Measurements from ENCODE around the gene TMPRSS4.

TMPRSS4 gene

GRCh38 chr11:118088531-118088930, 11.7 kb downstream of the TMPRSS4 start:
- no peak for TF ChIP-seq JUND (IDR thresholded peaks at IDR 0.05; ENCODE audit: low read depth)
- in situ Hi-C loops (cut with HindIII; ENCODE audit: low pct_unique_long_range_greater_than_20kb, low sequenced_read_pairs): no loop called here
- DNase-seq (ENCODE audit: low read depth in 1 of 2, low spot score in 1 of 2): peak in 1 of 2 experiments; percentile 64

- TF ChIP-seq JUND (IDR thresholded peaks at IDR 0.05; ENCODE audit: low read depth): no peak
Observed at GRCh38 chr11:118090545-118091162, 13.8 kb downstream of the TMPRSS4 start.

GRCh38 chr11:118091690-118092089, 14.8 kb downstream of the TMPRSS4 start:
- in situ Hi-C loops (cut with HindIII; ENCODE audit: low pct_unique_long_range_greater_than_20kb, low sequenced_read_pairs): no loop called here
- DNase-seq (ENCODE audit: low read depth in 1 of 2, low spot score in 1 of 2): no peak
- TF ChIP-seq JUND (IDR thresholded peaks at IDR 0.05; ENCODE audit: low read depth): no peak

More at GRCh38 chr11:118090545-118091162, 13.8 kb downstream of the TMPRSS4 start:
- in situ Hi-C loops (cut with HindIII; ENCODE audit: low pct_unique_long_range_greater_than_20kb, low sequenced_read_pairs): no loop called here
- no peak for DNase-seq (ENCODE audit: low read depth in 1 of 2, low spot score in 1 of 2)

GRCh38 chr11:118092907-118093571, 16.2 kb downstream of the TMPRSS4 start:
- in situ Hi-C loops (cut with HindIII; ENCODE audit: low pct_unique_long_range_greater_than_20kb, low sequenced_read_pairs): no loop called here
- no peak for TF ChIP-seq JUND (IDR thresholded peaks at IDR 0.05; ENCODE audit: low read depth)
- DNase-seq (ENCODE audit: low read depth in 1 of 2, low spot score in 1 of 2): no peak

GRCh38 chr11:118095493-118095892, 18.6 kb downstream of the TMPRSS4 start:
- in situ Hi-C loops (cut with HindIII; ENCODE audit: low pct_unique_long_range_greater_than_20kb, low sequenced_read_pairs): no loop called here
- DNase-seq (ENCODE audit: low read depth in 1 of 2, low spot score in 1 of 2): no peak
- no peak for TF ChIP-seq JUND (IDR thresholded peaks at IDR 0.05; ENCODE audit: low read depth)

GRCh38 chr11:118095967-118096367, 19.1 kb downstream of the TMPRSS4 start:
- DNase-seq (ENCODE audit: low read depth in 1 of 2, low spot score in 1 of 2): no peak
- in situ Hi-C loops (cut with HindIII; ENCODE audit: low pct_unique_long_range_greater_than_20kb, low sequenced_read_pairs): no loop called here
- no peak for TF ChIP-seq JUND (IDR thresholded peaks at IDR 0.05; ENCODE audit: low read depth)

GRCh38 chr11:118098996-118099837, 22.3 kb downstream of the TMPRSS4 start:
- no peak for TF ChIP-seq JUND (IDR thresholded peaks at IDR 0.05; ENCODE audit: low read depth)
- no peak for DNase-seq (ENCODE audit: low read depth in 1 of 2, low spot score in 1 of 2)
- in situ Hi-C loops (cut with HindIII; ENCODE audit: low pct_unique_long_range_greater_than_20kb, low sequenced_read_pairs): no loop called here

- TF ChIP-seq JUND (IDR thresholded peaks at IDR 0.05; ENCODE audit: low read depth): no peak
- DNase-seq (ENCODE audit: low read depth in 1 of 2, low spot score in 1 of 2): no peak
- in situ Hi-C loops (cut with HindIII; ENCODE audit: low pct_unique_long_range_greater_than_20kb, low sequenced_read_pairs): no loop called here
Observed at GRCh38 chr11:118099838-118100556, 23.1 kb downstream of the TMPRSS4 start.

- DNase-seq (ENCODE audit: low read depth in 1 of 2, low spot score in 1 of 2): no peak
- in situ Hi-C loops (cut with HindIII; ENCODE audit: low pct_unique_long_range_greater_than_20kb, low sequenced_read_pairs): no loop called here
- TF ChIP-seq JUND (IDR thresholded peaks at IDR 0.05; ENCODE audit: low read depth): no peak
Observed at GRCh38 chr11:118100691-118101232, 23.9 kb downstream of the TMPRSS4 start.

GRCh38 chr11:118102721-118103261, 25.9 kb downstream of the TMPRSS4 start:
- no peak for DNase-seq (ENCODE audit: low read depth in 1 of 2, low spot score in 1 of 2)
- in situ Hi-C loops (cut with HindIII; ENCODE audit: low pct_unique_long_range_greater_than_20kb, low sequenced_read_pairs): no loop called here
- TF ChIP-seq JUND (IDR thresholded peaks at IDR 0.05; ENCODE audit: low read depth): no peak

- no peak for DNase-seq (ENCODE audit: low read depth in 1 of 2, low spot score in 1 of 2)
- TF ChIP-seq JUND (IDR thresholded peaks at IDR 0.05; ENCODE audit: low read depth): no peak
- in situ Hi-C loops (cut with HindIII; ENCODE audit: low pct_unique_long_range_greater_than_20kb, low sequenced_read_pairs): no loop called here
Observed at GRCh38 chr11:118104491-118104890, 27.6 kb downstream of the TMPRSS4 start.
